HG03108 (cell line): ENCODE results near the gene DUSP9.

Experiments
- ATAC-seq: cut with Tn5 transposase; IDR thresholded peaks from one replicate; pipeline ENCODE4 v1.9.1; 2021; ENCODE audit warnings: moderate library complexity; ENCODE audit not compliant: unreplicated experiment

The DUSP9 gene

GRCh38 chrX:153621949-153622598 lies 24.9 kb upstream of the DUSP9 start:
- no peak for ATAC-seq

GRCh38 chrX:153622661-153623309 lies 24.2 kb upstream of the DUSP9 start:
- ATAC-seq, result no peak

DNA sequence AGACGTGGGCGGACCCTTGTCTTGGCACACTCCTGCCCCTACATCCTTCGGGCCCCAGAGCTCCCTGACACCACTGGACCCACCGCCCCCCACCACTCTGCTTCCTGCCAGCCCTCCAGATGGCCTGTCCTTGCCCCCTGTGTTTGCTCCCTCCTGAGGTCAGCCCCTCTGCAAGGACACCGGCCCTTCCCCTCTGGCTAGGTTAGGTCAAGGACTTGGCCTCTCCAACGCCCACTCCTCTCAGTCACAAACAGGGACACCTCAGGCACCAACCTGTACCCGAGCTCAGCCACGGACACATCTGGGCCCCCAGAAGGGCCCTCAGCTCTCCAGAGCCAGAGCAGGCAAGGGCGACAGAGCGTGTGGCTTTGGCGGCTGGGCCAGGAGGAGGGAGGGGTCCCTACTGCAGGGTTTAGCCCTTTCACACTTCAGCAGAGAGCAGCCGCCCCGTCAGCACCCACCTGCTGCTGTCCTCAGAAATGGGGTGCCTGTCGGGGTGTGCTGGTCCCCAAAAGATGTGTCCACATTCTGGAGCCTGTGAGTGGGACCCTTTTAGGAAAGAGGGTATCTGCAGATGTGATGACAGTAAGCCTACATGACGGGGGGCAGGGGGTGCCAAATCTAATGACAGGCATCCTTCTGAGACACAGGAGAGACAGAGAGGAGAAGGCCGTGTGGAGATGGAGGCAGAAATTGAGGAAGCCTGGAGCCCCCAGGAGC lies 23.5 kb upstream of the DUSP9 start:
- no peak for ATAC-seq

GRCh38 chrX:153624196-153625091 lies 22.6 kb upstream of the DUSP9 start:
- ATAC-seq, result no peak

DNA sequence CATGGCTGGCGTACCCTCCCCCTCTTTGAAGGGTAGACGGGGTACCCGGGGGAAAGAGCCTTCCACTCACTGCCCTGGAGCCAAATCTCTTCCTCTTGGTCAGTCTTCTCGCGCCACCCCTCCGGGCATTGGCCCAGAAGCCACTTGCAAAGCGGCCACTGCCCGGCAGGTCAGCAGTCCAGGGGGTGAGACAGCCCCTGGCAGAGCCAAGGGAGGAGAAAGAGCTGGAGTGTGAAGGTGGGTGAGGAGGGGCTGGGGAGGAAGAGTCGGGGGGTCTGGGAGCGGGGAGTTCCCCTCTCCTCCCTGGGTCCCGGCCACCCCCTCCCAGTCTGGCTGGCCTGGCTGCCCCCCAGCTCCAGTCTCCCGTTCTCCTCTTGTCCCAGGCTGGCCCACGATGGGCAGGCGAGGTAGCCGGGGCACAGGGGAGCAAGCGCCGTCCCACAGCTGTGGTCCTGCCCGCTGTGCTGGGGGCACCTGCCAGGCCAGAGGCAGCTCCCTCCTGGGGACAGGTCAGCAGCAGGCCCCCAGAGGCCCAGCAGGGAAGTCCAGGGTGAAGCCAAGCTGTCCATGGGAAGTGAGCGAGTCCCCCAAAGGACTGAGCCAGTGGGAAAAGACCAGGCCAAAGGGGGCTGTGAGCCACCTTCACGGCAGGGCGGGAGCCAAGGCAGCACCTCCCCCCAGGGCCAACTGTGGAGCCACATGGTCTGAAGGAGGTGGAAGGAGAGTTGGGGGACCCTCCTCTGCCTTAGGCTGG lies 21.6 kb upstream of the DUSP9 start:
- no peak for ATAC-seq

DNA sequence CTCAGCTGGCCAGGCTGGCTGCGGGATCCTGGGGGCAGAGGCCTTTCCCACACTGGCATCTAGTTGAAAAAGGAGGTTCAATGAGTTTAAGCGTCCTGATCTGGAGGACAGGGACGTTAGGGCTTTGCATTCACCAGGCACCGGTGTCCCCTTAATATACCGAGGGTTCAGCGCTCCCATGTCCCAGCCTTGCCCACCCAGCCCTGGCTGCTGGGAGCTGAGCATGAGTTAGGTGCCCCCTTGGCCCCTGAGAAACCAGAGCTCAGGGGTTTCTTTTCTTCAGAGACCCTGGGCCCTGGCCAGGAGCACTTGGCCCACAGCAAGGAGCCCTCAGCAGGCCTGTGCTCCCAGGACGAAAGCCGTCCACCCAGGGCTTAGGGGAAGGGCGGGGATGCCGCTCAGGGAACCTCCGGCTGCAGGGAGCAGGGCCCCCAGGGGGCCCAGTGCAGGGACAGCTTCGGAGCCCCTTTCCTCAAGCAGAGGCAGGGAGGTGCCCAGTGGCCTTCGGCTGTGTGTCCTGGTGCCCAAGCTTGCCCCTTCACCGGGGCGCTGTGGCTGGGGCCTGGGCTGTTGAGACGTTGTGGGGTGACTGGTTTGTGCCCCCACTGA lies 20.9 kb upstream of the DUSP9 start:
- no peak for ATAC-seq

DNA sequence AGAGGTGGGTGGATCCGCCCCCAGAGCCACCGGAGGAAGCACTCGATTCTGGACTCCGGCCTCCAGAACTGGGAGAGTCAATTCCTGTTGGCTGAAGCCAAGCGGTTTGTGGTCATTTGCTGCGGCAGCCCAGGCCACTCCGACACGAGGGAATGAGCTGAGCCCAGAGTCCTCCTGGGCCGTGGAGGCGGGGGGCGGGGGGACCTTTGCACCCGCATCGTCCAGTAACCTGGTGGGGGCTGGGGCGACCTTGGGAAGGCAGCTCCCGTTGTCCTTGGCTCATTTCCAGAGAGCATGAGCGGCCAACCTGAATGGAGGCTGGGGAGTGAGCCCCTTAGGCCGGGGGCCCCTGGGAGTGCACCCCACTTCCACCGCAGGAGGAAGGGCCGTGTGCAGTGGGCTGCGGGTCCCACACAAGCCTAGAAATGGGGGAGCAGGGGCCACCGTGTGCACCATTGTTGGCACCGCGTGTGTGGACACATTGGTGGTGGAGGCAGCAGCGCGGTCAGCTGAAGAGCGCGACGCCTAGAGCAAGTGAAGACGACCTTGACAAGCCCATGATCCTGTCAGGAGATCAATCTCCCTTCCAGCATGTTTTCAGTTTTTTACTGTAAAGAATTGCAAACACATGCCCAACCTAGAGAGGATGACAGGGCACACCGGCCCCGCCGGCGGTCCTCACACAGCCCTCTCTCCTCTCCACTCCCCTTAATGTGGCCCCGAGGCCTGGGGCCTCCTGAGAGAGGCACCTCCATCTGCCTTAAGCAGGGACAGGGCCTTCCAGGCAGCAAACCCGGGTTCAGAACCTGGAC lies 19.9 kb upstream of the DUSP9 start:
- ATAC-seq, result no peak

DNA sequence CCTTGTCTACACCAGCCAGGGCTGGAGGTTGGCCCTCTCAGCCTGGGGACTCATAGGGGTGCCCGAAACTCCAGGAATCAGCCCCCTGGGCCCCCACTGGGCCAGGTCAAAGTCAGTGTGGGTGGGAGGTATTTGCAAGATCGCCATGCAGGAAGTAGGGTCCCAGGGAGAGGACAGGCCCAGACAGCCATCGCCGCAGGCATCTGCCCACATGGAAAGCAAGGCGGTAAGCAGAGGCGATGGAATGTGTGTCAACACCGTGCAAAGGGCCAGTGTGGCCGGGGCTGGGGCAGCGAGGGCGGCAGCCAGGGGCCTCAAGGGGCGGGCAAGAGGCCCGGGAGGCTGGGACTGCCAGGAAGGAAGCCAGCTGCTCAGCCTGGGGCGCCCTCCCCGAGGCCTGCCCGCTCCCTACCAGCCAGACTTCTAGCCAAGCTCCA lies 19.3 kb upstream of the DUSP9 start:
- ATAC-seq, result no peak

GRCh38 chrX:153628129-153628528 lies 18.9 kb upstream of the DUSP9 start:
- ATAC-seq, result no peak

DNA sequence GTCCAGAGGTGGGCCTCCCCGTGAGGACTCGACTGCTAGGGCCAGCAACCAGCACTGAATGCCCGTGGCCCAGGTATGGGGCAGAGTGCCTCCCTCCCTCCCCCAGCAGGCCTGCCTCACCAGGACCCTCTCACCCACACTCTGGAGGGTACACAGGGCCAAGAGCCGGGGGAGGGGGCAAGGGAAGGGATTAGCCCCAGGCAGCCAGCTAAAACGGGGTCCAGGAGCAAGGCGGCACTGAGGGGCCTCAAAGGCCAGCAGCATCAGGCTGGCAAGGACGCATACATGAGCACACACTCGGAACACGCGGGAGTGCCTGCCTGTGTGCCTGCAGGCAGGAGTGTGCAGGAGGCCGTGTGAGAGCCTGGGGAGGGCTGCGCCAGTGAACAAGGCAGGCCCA lies 18.3 kb upstream of the DUSP9 start:
- no peak for ATAC-seq

DNA sequence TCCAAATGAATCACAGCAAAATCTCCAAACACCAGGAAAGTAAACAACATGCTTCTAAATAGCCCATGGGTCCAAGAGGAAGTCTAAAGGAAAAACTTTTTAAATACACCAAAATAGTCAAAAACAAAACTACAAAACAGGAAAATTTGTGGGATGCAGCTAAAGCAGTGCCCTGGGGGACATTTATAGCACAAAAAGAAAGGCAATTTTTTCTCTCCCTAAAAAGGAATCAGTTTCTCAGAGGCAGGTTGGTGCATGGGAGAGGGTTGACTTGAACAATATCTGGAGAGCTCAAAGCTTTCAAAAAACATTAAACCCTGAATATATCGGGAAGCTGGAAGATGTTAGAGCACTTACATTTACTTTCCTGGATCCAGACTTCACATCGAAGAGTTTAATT lies 15.7 kb upstream of the DUSP9 start:
- no peak for ATAC-seq

GRCh38 chrX:153631907-153632594 lies 15.0 kb upstream of the DUSP9 start:
- ATAC-seq, result no peak

DNA sequence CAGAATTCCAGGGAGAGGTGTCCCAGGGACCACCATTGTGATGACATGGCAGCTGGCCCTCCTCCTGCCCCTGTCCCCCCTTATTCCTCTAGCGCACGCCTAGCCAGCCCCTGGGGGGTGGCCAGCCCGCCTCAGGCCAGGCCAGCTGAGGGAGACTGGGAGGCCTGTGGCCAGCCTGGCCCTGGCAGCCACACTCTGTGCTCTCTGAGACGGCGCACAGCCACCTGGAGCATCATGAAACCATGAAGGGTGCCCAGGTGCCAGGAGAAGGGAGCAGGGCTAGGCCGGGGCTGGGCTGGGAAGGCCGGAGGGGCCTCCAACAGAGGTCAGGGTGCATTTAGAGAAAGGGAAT lies 14.4 kb upstream of the DUSP9 start:
- no peak for ATAC-seq

DNA sequence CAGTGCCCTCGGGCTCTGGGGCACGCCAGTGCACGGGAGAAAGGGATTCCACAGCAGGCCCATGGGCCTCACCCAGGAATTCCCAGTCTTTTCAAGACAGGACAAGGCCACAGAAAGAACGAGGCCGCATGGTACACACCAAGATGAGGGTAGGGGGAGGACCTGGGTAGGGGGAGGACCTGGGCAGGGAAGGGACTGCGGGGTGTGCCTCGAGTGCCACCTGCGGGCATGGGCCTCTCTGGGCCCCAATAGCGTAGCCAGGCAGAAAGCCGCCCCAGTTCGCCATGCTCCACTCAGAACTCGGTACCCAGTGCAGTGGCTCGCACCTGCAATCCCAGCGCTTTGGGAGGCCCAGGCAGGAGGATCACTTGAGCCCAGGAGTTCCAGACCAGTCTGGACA lies 14.0 kb upstream of the DUSP9 start:
- ATAC-seq, result no peak

GRCh38 chrX:153633607-153634180 lies 13.3 kb upstream of the DUSP9 start:
- no peak for ATAC-seq

DNA sequence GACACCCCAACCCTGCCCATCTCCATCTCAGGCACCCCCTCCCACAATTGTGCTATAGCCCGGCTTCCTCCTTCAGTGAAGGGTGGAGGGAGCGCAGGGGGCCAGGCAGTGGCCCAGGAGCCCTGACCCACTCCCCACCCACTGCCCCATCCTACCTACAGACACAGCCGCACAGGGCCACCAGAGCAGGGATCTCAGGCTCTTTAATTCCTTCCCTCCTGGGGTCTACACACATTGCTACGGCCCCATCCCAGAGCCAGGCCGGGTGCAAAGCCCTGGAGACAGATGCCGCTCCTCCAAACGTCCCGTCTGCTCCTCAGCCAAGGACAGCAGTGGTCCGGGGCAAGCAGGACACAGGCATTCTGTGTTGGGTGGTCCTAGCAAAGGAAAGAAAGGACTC lies 12.8 kb upstream of the DUSP9 start:
- ATAC-seq, result no peak

GRCh38 chrX:153634832-153635231 lies 12.2 kb upstream of the DUSP9 start:
- ATAC-seq, result no peak

GRCh38 chrX:153635388-153635787 lies 11.6 kb upstream of the DUSP9 start:
- ATAC-seq, result no peak
